IMR-90 (cell line): ENCODE results near the gene NPEPL1.

ENCODE experiments used
- CEBPB ChIP-seq: IDR thresholded peaks from 2 replicates; pipeline ENCODE4 v1.6.1; 2012; ENCODE audit warnings: low read depth, low read length, improper control_type of control experiment
- FOS ChIP-seq: fragments of 150-350 bp; IDR thresholded peaks from 2 replicates; pipeline ENCODE4 v1.6.1; 2016; ENCODE audit warnings: low read depth, low read length
- MAFK ChIP-seq: IDR thresholded peaks from 2 replicates; pipeline ENCODE4 v1.6.1; 2012; ENCODE audit warnings: low read depth, low read length, improper control_type of control experiment
- POLR2A ChIP-seq: IDR thresholded peaks from 2 replicates; pipeline ENCODE4 v1.6.1; 2012; ENCODE audit warnings: mild to moderate bottlenecking, low read depth, low read length
- RFX5 ChIP-seq: IDR thresholded peaks from 2 replicates; pipeline ENCODE4 v1.8.0; 2012; ENCODE audit warnings: low read depth, mild to moderate bottlenecking, low read length, moderate library complexity
- TF ChIP-seq, protein P1 (sequence below): conservative IDR thresholded peaks from 2 replicates; pipeline ENCODE4 v1.5.1; 2012; ENCODE audit warnings: mild to moderate bottlenecking, low read depth, low read length, improper control_type of control experiment
- TF ChIP-seq, protein P2 (sequence below): fragments of 150-350 bp; IDR thresholded peaks from 2 replicates; pipeline ENCODE4 v1.6.1; 2017; ENCODE audit warnings: mild to moderate bottlenecking, antibody characterized with exemption, low read length, low read depth

DNA sequence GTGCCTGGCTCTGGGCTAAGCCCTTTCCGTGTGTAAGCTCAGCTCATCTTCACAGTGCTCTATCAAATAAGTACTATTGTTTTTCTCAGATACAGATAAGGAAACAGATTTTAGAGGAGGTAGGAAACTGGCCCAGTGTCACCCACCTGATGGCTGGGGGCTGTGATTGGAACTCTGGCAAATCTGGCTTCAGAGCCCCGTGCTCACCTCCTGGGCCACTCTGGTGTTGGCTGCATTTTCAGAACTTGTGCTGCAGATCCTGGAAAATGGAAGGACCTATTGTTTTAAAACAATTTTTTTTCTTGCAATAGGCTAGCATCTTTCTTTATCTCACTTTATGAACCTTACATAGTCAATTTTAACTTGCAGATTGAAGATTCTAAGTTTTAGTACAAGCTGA is 35.8 kb upstream of the NPEPL1 start:
- TF ChIP-seq POLR2A (no peak), MAFK (no peak), RFX5 (no peak), FOS (no peak), CEBPB (no peak)
- TF ChIP-seq, protein P1, sequence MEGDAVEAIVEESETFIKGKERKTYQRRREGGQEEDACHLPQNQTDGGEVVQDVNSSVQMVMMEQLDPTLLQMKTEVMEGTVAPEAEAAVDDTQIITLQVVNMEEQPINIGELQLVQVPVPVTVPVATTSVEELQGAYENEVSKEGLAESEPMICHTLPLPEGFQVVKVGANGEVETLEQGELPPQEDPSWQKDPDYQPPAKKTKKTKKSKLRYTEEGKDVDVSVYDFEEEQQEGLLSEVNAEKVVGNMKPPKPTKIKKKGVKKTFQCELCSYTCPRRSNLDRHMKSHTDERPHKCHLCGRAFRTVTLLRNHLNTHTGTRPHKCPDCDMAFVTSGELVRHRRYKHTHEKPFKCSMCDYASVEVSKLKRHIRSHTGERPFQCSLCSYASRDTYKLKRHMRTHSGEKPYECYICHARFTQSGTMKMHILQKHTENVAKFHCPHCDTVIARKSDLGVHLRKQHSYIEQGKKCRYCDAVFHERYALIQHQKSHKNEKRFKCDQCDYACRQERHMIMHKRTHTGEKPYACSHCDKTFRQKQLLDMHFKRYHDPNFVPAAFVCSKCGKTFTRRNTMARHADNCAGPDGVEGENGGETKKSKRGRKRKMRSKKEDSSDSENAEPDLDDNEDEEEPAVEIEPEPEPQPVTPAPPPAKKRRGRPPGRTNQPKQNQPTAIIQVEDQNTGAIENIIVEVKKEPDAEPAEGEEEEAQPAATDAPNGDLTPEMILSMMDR: no peak
- TF ChIP-seq, protein P2, sequence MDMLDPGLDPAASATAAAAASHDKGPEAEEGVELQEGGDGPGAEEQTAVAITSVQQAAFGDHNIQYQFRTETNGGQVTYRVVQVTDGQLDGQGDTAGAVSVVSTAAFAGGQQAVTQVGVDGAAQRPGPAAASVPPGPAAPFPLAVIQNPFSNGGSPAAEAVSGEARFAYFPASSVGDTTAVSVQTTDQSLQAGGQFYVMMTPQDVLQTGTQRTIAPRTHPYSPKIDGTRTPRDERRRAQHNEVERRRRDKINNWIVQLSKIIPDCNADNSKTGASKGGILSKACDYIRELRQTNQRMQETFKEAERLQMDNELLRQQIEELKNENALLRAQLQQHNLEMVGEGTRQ: no peak
